OCI-LY7 (cell line): Measurements from ENCODE around the gene PRKX. TPM values are rescaled to one million over a fixed set of nuclear protein-coding genes. Genes with fewer than 3 reads are reported as not detected.

ENCODE experiments used
- Bru-seq: library from RNA; stranded (reverse); fragments of 400-500 nt; gene quantifications from one replicate; lab custom pipeline; 2021; lab: Mats Ljungman, UMichigan
- BruChase-seq, 2 experiments: library from RNA; stranded (reverse); fragments of 400-500 nt; gene quantifications; one replicate each; lab custom pipeline; 2021; lab: Mats Ljungman, UMichigan
- BruUV-seq: library from RNA; stranded (reverse); fragments of 400-500 nt; replicated peaks from 2 replicates; lab custom pipeline; 2021; lab: Mats Ljungman, UMichigan
- CTCF ChIA-PET: fragments of 300-600 bp; sonication (Branson Sonifier 250); formaldehyde crosslinking; loops from one replicate; lab custom pipeline; 2022; ENCODE audit warnings: antibody characterized with exemption; ENCODE audit not compliant: unreplicated experiment; lab: Charles Lee
- POLR2A ChIA-PET: fragments of 300-600 bp; sonication (Branson Sonifier 250); formaldehyde crosslinking; loops from one replicate; lab custom pipeline; 2022; ENCODE audit warnings: antibody characterized with exemption; lab: Charles Lee
- DNase-seq: peaks from one replicate; pipeline ENCODE4 v3.0.0-alpha.2; 2015; ENCODE audit warnings: low spot score
- H2AFZ ChIP-seq: fragments of 200-600 bp; sonication (generic), shearing (Covaris generic); 2 replicates; pipeline ENCODE4 v1.6.1; 2014; ENCODE audit warnings: mild to moderate bottlenecking, antibody characterized with exemption, low read length, moderate library complexity
- H3K27ac ChIP-seq: fragments of 200-600 bp; sonication (generic); 2 replicates; pipeline ENCODE4 v1.5.1; 2014; ENCODE audit warnings: mixed run types, low read depth, mild to moderate bottlenecking, moderate library complexity, low read length, inconsistent platforms; ENCODE audit not compliant: poor library complexity, severe bottlenecking
- H3K36me3 ChIP-seq: fragments of 200-600 bp; sonication (generic); 2 replicates; pipeline ENCODE4 v1.6.1; 2014; ENCODE audit warnings: mild to moderate bottlenecking, antibody characterized with exemption, low read length, moderate library complexity, mixed read lengths; ENCODE audit not compliant: insufficient read depth
- H3K4me1 ChIP-seq: fragments of 200-600 bp; sonication (generic); 2 replicates; pipeline ENCODE4 v1.5.1; 2014; ENCODE audit warnings: mild to moderate bottlenecking, low read length; ENCODE audit not compliant: insufficient read depth, poor library complexity, severe bottlenecking
- H3K4me2 ChIP-seq: fragments of 200-600 bp; sonication (generic); 2 replicates; pipeline ENCODE4 v1.6.1; 2014; ENCODE audit warnings: mild to moderate bottlenecking, low read length
- H3K4me3 ChIP-seq: fragments of 200-600 bp; sonication (generic); 2 replicates; pipeline ENCODE4 v1.5.1; 2014; ENCODE audit warnings: mild to moderate bottlenecking, low read depth, low read length; ENCODE audit not compliant: poor library complexity, severe bottlenecking
- H3K79me2 ChIP-seq: fragments of 200-600 bp; sonication (generic); 2 replicates; pipeline ENCODE4 v1.6.1; 2016; ENCODE audit warnings: low read depth, mild to moderate bottlenecking, low read length, moderate library complexity, mixed read lengths; ENCODE audit not compliant: insufficient read depth
- H3K9me2 ChIP-seq: fragments of 200-600 bp; sonication (generic); 2 replicates; pipeline ENCODE4 v1.6.1; 2016; ENCODE audit warnings: mild to moderate bottlenecking, low read length, mixed read lengths; ENCODE audit not compliant: insufficient read depth
- H3K9me3 ChIP-seq: fragments of 200-600 bp; sonication (generic); 2 replicates; pipeline ENCODE4 v1.6.1; 2014; ENCODE audit warnings: mild to moderate bottlenecking, mixed run types, low read length, mixed read lengths
- H4K20me1 ChIP-seq: fragments of 200-600 bp; sonication (generic); 2 replicates; pipeline ENCODE4 v1.6.1; 2014; ENCODE audit warnings: mild to moderate bottlenecking, antibody characterized with exemption, low read length, moderate library complexity, mixed read lengths; ENCODE audit not compliant: insufficient read depth
- CTCF ChIP-seq: fragments of 200-600 bp; sonication (generic); conservative IDR thresholded peaks from 2 replicates; pipeline ENCODE4 v1.5.1; 2014; ENCODE audit warnings: mild to moderate bottlenecking, antibody characterized with exemption, low read length, moderate library complexity, mixed read lengths
- EZH2phosphoT487 ChIP-seq: fragments of 200-600 bp; sonication (generic); IDR thresholded peaks from 2 replicates; pipeline ENCODE4 v1.6.1; 2018; ENCODE audit warnings: low read depth, borderline replicate concordance, mild to moderate bottlenecking, mixed run types, antibody characterized with exemption, low read length, moderate library complexity, mixed read lengths
- intact Hi-C: fragments of 100-400 bp; cut with micrococcal nuclease; formaldehyde crosslinking; loops from one replicate; pipeline ENCODE4 v1.10.0; 2022; ENCODE audit not compliant: unreplicated experiment
- long read RNA-seq: library from polyadenylated mRNA; stranded (forward); transcript quantifications from one replicate; pipeline ENCODE4 v2.0.0, GENCODE V29; 2022
- total RNA-seq, 2 experiments: library from RNA; depleted of rRNA in 1 of 2; stranded (reverse); fragments of >200 nt in 1 of 2; shearing (Covaris generic) in 1 of 2; gene quantifications; 2 replicates each; pipeline ENCODE4 v1.2.3, GENCODE V29; 2014 to 2022

The PRKX gene
- total RNA-seq (2014; rRNA removed; shearing (Covaris generic)) (9.9 and 14.6 TPM in 2 replicates), total RNA-seq (2022) (23.6 and 26.7 TPM in 2 replicates), Bru-seq, nascent RNA (percentile 60 among the genes with signal in this experiment), BruChase-seq, experiment 1, labeled RNA remaining after a 6-hour chase (percentile 67 among the genes with signal in this experiment), BruChase-seq, experiment 2, labeled RNA remaining after a 2-hour chase (percentile 62 among the genes with signal in this experiment)
- long read RNA-seq, full-length matches to known transcripts, result 17 of 34 reads
- long read RNA-seq, partial matches to known transcripts, result 1 of 34 reads
- long read RNA-seq, other reads (novel, unspliced or antisense), result 16 of 34 reads

GRCh38 chrX:3713225-3713936 is at the start of gene PRKX:
Gene PRKX, minus strand, starts transcription at chrX:3713649. Its CDS starts 396 bp downstream, at chrX:3713253.
- H3K27ac ChIP-seq, result peak within 1 kb of the TSS; percentile 46
- intact Hi-C loops, result loop anchor here (2.0 to 5.0 kb wide), 3 partner anchors 61 to 571 kb away; no protein-coding TSS in a partner anchor
- POLR2A ChIA-PET, result interaction anchor here (0.9 to 1.0 kb wide), 2 partner anchors 14 to 20 kb away, joined by 3 read pairs; no protein-coding TSS in a partner anchor
- peaks cover 6% of the 10 kb centered on the region for H3K4me1 ChIP-seq
- H3K79me2 ChIP-seq, result peaks cover 14% of the 10 kb centered on the region; the same call in 1 of the 2 replicates
- peak within 1 kb of the TSS; percentile 87 for H2AFZ ChIP-seq
- BruUV-seq, result no TSS peak
- peak; percentile 74 for DNase-seq
- no peaks in the 10 kb centered on the region for H4K20me1 ChIP-seq
- peak within 1 kb of the TSS; percentile 84 for H3K4me3 ChIP-seq
- H3K9me2 ChIP-seq, result no peaks in the 10 kb centered on the region
- CTCF ChIA-PET, result no interaction called here
- TF ChIP-seq CTCF (no peak), EZH2phosphoT487 (no peak)
- peak within 1 kb of the TSS; percentile 97 for H3K4me2 ChIP-seq
- no peaks in the 10 kb centered on the region for H3K36me3 ChIP-seq
- H3K9me3 ChIP-seq, result no peaks in the 10 kb centered on the region

- Histone ChIP-seq H3K4me2 (no peak overlapping the region), H2AFZ (no peak overlapping the region), H3K79me2 (no peaks in the 10 kb centered on the region), H3K27ac (no peak overlapping the region), H3K9me2 (no peaks in the 10 kb centered on the region), H4K20me1 (no peaks in the 10 kb centered on the region), H3K36me3 (no peaks in the 10 kb centered on the region), H3K4me1 (no peaks in the 10 kb centered on the region), H3K9me3 (no peaks in the 10 kb centered on the region), H3K4me3 (no peak overlapping the region)
- no peak for DNase-seq
- POLR2A ChIA-PET, result interaction anchor here (0.6 kb wide), 1 partner anchor 14 kb away, joined by 3 read pairs; no protein-coding TSS in a partner anchor
- TF ChIP-seq CTCF, result no peak
- TF ChIP-seq EZH2phosphoT487, result no peak
- CTCF ChIA-PET, result no interaction called here
- intact Hi-C loops, result no loop called here
- BruUV-seq, result no TSS peak
Observed at GRCh38 chrX:3763111-3763510, 49.7 kb upstream of the PRKX start.
